Upper lobe of right lung (tissue), 1 donor: Measurements from ENCODE around the gene RAC3. TPM values are rescaled to one million over a fixed set of nuclear protein-coding genes. Genes with fewer than 3 reads are reported as not detected.

ENCODE experiments used
- ATAC-seq: fragments of 200-7000 bp; cut with Tn5 transposase; one replicate; pipeline ENCODE4 v1.9.1; 2020; ENCODE audit warnings: mild to moderate bottlenecking, moderate library complexity
- DNase-seq: peaks from one replicate; pipeline ENCODE4 v3.0.0-alpha.2; 2020
- H3K27ac ChIP-seq: fragments of 200-600 bp; one replicate; pipeline ENCODE4 v1.8.0; 2022
- H3K27me3 ChIP-seq: fragments of 200-600 bp; one replicate; pipeline ENCODE4 v1.8.0; 2022; ENCODE audit warnings: mild to moderate bottlenecking
- H3K36me3 ChIP-seq: fragments of 200-600 bp; one replicate; pipeline ENCODE4 v1.8.0; 2022
- H3K4me1 ChIP-seq: fragments of 200-600 bp; one replicate; pipeline ENCODE4 v1.8.0; 2022
- H3K4me3 ChIP-seq: fragments of 200-600 bp; one replicate; pipeline ENCODE4 v1.8.0; 2022; ENCODE audit warnings: mild to moderate bottlenecking
- H3K9me3 ChIP-seq: fragments of 200-600 bp; one replicate; pipeline ENCODE4 v1.8.0; 2022
- intact Hi-C: fragments of 100-400 bp; cut with DNase I; formaldehyde crosslinking; loops from one replicate; pipeline ENCODE4 v1.11.0; 2022
- total RNA-seq: library from RNA; stranded (reverse); fragmentation: NEBNext Ultra II Directional; extraction: Animal tissue kit (Norgen Biotek cat#: 25700); gene quantifications from one replicate; pipeline ENCODE4 v1.2.1, GENCODE V29; 2021
- TF ChIP-seq, protein P1 (sequence below): fragments of 200-600 bp; IDR thresholded peaks from one replicate; pipeline ENCODE4 v1.8.0; 2022; ENCODE audit warnings: antibody characterized with exemption
- donor health status: DM: no; HTN: yes; CAD: no; lungs with severe emphysema.

RAC3 gene
- total RNA-seq, 1 donor from 2014 or later, result 3.4 TPM

DNA sequence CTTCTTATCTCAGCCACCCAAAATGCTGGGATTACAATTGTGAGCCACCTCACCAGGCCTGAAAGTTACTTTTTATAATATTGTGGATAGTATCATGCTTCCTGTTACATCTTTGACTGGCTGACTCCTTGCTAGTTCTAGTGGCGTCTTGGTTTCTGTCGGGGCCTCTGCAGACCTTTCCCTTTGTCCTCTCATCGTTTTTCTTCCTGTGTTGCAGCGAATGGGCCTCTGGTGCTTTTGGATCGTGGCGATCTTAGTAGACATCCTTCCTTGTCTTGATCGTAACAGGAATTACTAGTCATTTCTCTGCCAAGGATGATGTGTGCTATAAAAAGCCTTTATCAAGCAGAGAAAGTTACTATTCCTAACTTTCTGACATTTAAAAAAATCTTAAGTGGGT, 33.3 kb upstream of the RAC3 start:
- TF ChIP-seq, protein P1, sequence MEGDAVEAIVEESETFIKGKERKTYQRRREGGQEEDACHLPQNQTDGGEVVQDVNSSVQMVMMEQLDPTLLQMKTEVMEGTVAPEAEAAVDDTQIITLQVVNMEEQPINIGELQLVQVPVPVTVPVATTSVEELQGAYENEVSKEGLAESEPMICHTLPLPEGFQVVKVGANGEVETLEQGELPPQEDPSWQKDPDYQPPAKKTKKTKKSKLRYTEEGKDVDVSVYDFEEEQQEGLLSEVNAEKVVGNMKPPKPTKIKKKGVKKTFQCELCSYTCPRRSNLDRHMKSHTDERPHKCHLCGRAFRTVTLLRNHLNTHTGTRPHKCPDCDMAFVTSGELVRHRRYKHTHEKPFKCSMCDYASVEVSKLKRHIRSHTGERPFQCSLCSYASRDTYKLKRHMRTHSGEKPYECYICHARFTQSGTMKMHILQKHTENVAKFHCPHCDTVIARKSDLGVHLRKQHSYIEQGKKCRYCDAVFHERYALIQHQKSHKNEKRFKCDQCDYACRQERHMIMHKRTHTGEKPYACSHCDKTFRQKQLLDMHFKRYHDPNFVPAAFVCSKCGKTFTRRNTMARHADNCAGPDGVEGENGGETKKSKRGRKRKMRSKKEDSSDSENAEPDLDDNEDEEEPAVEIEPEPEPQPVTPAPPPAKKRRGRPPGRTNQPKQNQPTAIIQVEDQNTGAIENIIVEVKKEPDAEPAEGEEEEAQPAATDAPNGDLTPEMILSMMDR, result no peak
- no peak for DNase-seq

DNA sequence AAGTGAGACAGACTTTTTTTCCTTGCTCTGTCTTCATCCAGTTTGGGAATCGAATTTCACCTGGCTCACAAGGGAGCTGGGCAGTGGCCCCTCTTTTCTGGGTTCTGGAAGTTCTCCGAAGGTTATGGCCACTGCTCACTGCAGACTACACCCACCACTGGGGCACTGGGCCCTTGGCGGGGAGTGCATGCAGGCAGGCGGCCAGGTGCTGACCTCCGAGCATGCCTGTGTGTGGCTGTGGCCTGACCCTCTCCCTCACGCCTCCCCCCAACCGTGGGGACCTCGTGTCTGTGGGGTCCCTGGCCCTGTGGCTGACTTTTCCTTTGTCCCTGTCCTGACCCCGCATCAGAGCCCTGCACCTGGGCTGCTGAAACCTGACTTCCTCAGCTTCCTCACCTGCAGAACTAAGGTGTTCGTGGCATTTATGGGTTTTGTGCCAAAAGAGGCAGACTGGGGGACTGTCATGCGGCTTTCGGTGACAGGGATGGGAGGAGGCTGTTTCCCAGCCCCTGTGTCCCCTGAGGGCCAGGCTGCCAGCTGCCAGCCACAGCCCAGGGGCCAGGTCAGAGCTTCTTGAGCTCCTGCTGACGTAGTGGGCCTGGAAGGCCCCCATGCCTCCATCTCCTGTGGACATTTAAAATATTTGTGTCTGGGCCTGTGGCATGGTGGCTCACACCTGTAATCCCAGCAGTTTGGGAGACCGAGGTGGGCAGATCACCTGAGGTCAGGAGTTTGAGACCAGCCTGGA, 32.6 kb upstream of the RAC3 start:
- no peaks in the 10 kb centered on the region for H3K9me3 ChIP-seq
- no peak overlapping the region for H3K4me3 ChIP-seq
- H3K27ac ChIP-seq, result peak overlapping the region; percentile 17
- H3K27me3 ChIP-seq, result no peaks in the 10 kb centered on the region
- peaks cover 4% of the 10 kb centered on the region for H3K36me3 ChIP-seq
- DNase-seq, result no peak
- peaks cover 3% of the 10 kb centered on the region for H3K4me1 ChIP-seq
- ATAC-seq, result no peak
- TF ChIP-seq, protein P1, result no peak
- intact Hi-C loops, result no loop called here

More for the DNA sequence above, 33.3 kb upstream of the RAC3 start:
- Histone ChIP-seq H3K27me3 (no peaks in the 10 kb centered on the region), H3K36me3 (peaks cover 4% of the 10 kb centered on the region), H3K4me3 (no peak overlapping the region), H3K27ac (no peak overlapping the region), H3K4me1 (peaks cover 3% of the 10 kb centered on the region), H3K9me3 (no peaks in the 10 kb centered on the region)
- ATAC-seq, result no peak
- intact Hi-C loops, result no loop called here

DNA sequence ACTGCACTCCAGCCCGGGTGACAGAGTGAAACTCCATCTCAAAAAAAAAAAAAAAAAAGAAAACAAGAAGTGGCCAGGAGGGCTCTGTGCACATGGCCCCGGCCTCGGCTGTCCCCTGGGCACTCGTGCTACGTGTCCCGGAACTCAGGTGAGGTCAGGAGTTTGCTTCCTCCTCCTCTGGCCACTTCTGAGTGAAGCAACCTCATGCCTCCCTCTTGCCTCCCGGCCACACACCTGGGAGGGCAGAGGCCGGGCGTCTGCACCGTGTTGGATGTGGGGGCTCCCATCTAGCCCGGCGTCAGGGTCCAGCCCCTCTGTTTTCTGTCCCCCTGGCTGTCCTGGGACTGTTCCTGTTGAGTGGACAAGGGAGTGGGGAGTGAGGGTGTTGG, 31.9 kb upstream of the RAC3 start:
- Histone ChIP-seq H3K36me3 (peaks cover 4% of the 10 kb centered on the region), H3K4me3 (no peak overlapping the region), H3K27ac (peak overlapping the region; percentile 17), H3K27me3 (no peaks in the 10 kb centered on the region), H3K4me1 (peaks cover 1% of the 10 kb centered on the region), H3K9me3 (no peaks in the 10 kb centered on the region)
- DNase-seq (peak; percentile 85), ATAC-seq (peak; percentile 83)
- TF ChIP-seq, protein P1, result no peak
- intact Hi-C loops, result no loop called here

DNA sequence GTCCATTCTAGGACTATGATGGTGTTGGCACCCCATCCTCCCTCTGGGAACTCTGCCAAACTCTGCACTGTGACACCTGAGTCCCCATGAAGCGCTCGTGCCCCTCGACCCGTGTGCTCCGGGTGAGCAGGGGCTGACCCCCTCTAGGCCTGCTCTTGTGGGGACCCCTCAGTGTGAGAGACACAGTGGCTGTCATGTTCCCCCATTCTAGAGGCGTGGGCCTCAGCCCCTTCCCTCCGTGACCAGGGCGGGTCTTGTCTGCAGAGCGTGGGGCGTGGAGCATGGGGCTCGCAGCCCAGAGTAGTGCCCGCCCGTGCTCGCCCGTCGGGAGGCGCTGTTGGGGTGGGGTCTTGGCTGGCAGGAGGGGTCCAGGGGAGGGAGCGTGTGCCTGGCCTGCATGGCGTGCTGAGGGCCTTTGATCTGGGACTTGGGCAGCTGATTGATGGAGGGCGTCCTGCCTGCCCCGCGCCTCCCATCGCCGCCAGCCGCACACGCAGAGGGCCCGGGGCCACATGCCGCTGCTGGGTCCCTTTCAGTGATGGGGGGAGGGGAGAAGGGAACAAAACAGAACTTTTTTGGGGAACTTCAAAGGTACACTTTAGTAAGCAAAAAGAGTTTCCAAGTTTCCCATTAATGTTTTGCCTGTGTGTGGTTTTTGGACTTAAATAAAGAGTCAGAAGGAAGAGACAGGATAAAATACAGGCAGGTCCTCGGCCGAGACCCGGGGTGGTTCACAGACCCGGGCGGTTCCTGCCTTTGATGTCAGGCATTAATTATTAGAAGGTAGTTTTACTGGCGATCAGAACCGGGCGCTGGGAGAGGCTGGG, 31.3 kb upstream of the RAC3 start:
- H3K27ac ChIP-seq, result no peak overlapping the region

GRCh38 chr17:82000803-82001570, 30.5 kb upstream of the RAC3 start:
- Histone ChIP-seq H3K4me1 (no peaks in the 10 kb centered on the region), H3K27ac (no peak overlapping the region), H3K36me3 (peaks cover 4% of the 10 kb centered on the region), H3K27me3 (no peaks in the 10 kb centered on the region), H3K4me3 (no peak overlapping the region), H3K9me3 (no peaks in the 10 kb centered on the region)
- DNase-seq, result no peak
- intact Hi-C loops, result no loop called here
- TF ChIP-seq, protein P1, result no peak
- no peak for ATAC-seq

More for the DNA sequence above, 31.3 kb upstream of the RAC3 start:
- TF ChIP-seq, protein P1, result no peak
- no peak for DNase-seq
- ATAC-seq, result peak; percentile 5
- Histone ChIP-seq H3K9me3 (no peaks in the 10 kb centered on the region), H3K36me3 (peaks cover 4% of the 10 kb centered on the region), H3K4me1 (no peaks in the 10 kb centered on the region), H3K4me3 (no peak overlapping the region), H3K27me3 (no peaks in the 10 kb centered on the region)
- intact Hi-C loops, result no loop called here
